ENCODE measurements around the gene LEAP2. TPM values are rescaled to one million over a fixed set of nuclear protein-coding genes. Genes with fewer than 3 reads are reported as not detected.

LEAP2 gene
- total and polyA plus RNA-seq, 2 of the 8 experiments (the other 6 are each of a cell fraction or from before 2014, with no cell fraction given) = 1.8 to 2.9 TPM

GRCh38 chr5:132841305-132841704, 32.2 kb upstream of the LEAP2 start (continued):
- TF ChIP-seq, protein P1, sequence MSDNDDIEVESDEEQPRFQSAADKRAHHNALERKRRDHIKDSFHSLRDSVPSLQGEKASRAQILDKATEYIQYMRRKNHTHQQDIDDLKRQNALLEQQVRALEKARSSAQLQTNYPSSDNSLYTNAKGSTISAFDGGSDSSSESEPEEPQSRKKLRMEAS (IDR thresholded peaks at IDR 0.05) = no peak
- no peak for TF ChIP-seq SP2 (IDR thresholded peaks at IDR 0.05; ENCODE audit: low read length)
- no peak for TF ChIP-seq CTBP2 (IDR thresholded peaks at IDR 0.05; ENCODE audit: borderline replicate concordance, insufficient read depth, insufficient read length, low read length)
- no peak for TF ChIP-seq RXRA (IDR thresholded peaks at IDR 0.05; ENCODE audit: insufficient read depth, low read depth, low read length)
- TF ChIP-seq SIRT6 (IDR thresholded peaks at IDR 0.05; ENCODE audit: low read length) = no peak
- no peak for TF ChIP-seq ASH2L (IDR thresholded peaks at IDR 0.05; ENCODE audit: low read length)

Measured in H1 (cell line).